ENCODE measurements around the gene PARD3.

Gene PARD3

DNA sequence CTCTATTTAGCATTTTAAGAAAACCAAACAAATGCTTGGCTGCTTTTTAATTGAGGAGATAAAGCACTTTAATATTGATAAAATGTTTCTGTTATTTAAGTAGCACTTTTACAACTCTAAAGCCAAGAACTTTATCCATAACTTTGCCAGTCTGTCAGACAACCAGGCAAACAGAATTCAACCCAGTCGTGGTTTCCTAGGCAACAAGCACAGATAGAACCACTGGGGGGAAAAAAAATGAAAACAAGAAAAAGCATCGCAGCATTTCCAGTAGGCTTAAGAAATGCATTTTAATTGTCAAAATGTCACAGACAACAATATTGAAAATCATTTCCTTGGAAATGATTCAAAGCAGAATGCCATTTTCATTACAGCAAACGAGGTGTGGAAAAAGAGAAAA lies 323.4 kb downstream of the PARD3 start:
- peak in 1 of 2 donors; percentile 49 for DNase-seq (ENCODE audit: low read depth in 2 of 2)
- TF ChIP-seq CTCF (IDR thresholded peaks at IDR 0.05; ENCODE audit: low read depth, low read length) = no peak
- no peak overlapping the region for H3K4me3 ChIP-seq (replicated peaks in 1 of 2; ENCODE audit: low read depth in 2 of 2, low read length in 2 of 2)

GRCh38 chr10:34489973-34490745 lies 324.9 kb downstream of the PARD3 start:
- DNase-seq (ENCODE audit: low read depth in 2 of 2) = peak; percentile 48 to 61
- no peak overlapping the region for H3K4me3 ChIP-seq (replicated peaks in 1 of 2; ENCODE audit: low read depth in 2 of 2, low read length in 2 of 2)
- TF ChIP-seq CTCF (IDR thresholded peaks at IDR 0.05; ENCODE audit: low read depth, low read length) = no peak

DNA sequence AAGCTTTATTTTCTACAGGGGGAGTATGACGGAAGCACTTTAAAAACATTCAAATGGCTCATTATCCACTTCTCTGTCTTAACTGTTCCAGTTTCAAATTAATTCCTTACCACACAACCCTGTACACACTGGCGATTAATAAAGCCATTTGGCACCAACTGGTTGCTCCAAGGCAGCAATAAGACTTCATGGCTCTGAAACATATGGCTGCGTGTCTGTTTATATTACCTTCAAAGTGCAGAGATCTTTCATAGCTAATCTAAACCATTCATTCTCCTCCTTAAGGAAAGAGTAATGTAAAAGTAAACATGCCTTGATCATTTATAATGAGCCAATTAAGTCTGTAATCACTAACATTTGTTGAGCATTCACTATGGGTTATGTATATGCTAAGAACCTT lies 325.7 kb downstream of the PARD3 start:
- TF ChIP-seq CTCF (IDR thresholded peaks at IDR 0.05; ENCODE audit: low read depth, low read length) = no peak
- DNase-seq (ENCODE audit: low read depth in 2 of 2) = no peak
- H3K4me3 ChIP-seq (replicated peaks in 1 of 2; ENCODE audit: low read depth in 2 of 2, low read length in 2 of 2) = no peak overlapping the region

- no peak overlapping the region for H3K4me3 ChIP-seq (replicated peaks in 1 of 2; ENCODE audit: low read depth in 2 of 2, low read length in 2 of 2)
- TF ChIP-seq CTCF (IDR thresholded peaks at IDR 0.05; ENCODE audit: low read depth, low read length) = no peak
- no peak for DNase-seq (ENCODE audit: low read depth in 2 of 2)
Measured at GRCh38 chr10:34488476-34489130, 326.5 kb downstream of the PARD3 start.

DNA sequence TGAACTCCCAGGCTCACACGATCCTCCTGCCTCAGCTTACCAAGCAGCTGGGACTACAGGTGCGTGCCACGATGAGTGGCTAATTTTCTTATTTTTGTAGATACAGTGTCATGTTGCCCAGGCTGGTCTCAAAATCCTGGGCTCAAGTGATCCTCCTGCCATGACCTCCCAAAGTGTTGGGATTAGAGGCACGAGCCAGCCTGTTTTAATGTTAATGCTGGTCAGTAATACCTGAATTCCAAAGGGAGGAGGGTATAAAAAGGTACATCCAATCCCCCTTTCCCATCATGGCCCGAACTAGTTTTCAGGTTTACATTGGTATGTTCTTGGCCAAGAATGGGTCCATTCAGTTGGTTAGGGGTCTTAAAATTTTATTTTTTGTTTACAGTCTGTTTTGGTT lies 329.1 kb downstream of the PARD3 start:
- DNase-seq (ENCODE audit: low read depth in 2 of 2) = no peak
- TF ChIP-seq CTCF (IDR thresholded peaks at IDR 0.05; ENCODE audit: low read depth, low read length) = no peak
- no peak overlapping the region for H3K4me3 ChIP-seq (replicated peaks in 1 of 2; ENCODE audit: low read depth in 2 of 2, low read length in 2 of 2)

GRCh38 chr10:34484164-34484563 lies 330.9 kb downstream of the PARD3 start:
- H3K4me3 ChIP-seq (replicated peaks in 1 of 2; ENCODE audit: low read depth in 2 of 2, low read length in 2 of 2) = no peak overlapping the region
- DNase-seq (ENCODE audit: low read depth in 2 of 2) = no peak
- no peak for TF ChIP-seq CTCF (IDR thresholded peaks at IDR 0.05; ENCODE audit: low read depth, low read length)
